Upper lobe of left lung (tissue), 6 donors: ENCODE results near the gene PTBP1. TPM values are rescaled to one million over a fixed set of nuclear protein-coding genes. Genes with fewer than 3 reads are reported as not detected.
A peak's percentile ranks its signal among the peaks of the same experiment; 100 is the strongest.

Experiments used
- ATAC-seq, 2 donors: fragments of 200-7000 bp; cut with Tn5 transposase; one replicate each; pipeline ENCODE4 v1.9.1; 2022; ENCODE audit warnings: mild to moderate bottlenecking in 2 of 2, moderate library complexity in 2 of 2; ENCODE audit not compliant: low FRiP score in 2 of 2
- DNase-seq, 2 donors: peaks; one replicate each; pipeline ENCODE4 v3.0.0-alpha.2; 2019 to 2020
- H3K27ac ChIP-seq, 4 donors: fragments of 200-600 bp; sonication (generic); one replicate each; pipeline ENCODE4 v1.5.1; 2016 to 2019
- H3K27me3 ChIP-seq, 4 donors: fragments of 200-600 bp; sonication (generic); one replicate each; pipeline ENCODE4 v1.5.1; 2017 to 2019
- H3K36me3 ChIP-seq, 4 donors: fragments of 200-600 bp; sonication (generic); one replicate each; pipeline ENCODE4 v1.5.1; 2016 to 2019
- H3K4me1 ChIP-seq, 4 donors: fragments of 200-600 bp; sonication (generic); one replicate each; pipeline ENCODE4 v1.5.1; 2018 to 2019
- H3K4me3 ChIP-seq, 4 donors: fragments of 200-600 bp; sonication (generic); one replicate each; pipeline ENCODE4 v1.5.1; 2017 to 2019; ENCODE audit warnings: mild to moderate bottlenecking in 2 of 4, moderate library complexity in 1 of 4
- H3K9me3 ChIP-seq, 4 donors: fragments of 200-600 bp; sonication (generic); one replicate each; pipeline ENCODE4 v1.5.1; 2018 to 2019
- CTCF ChIP-seq, 6 experiments: fragments of 450-650 bp in 4 of 6; fragments of 200-600 bp in 2 of 6; sonication (generic) in 2 of 6; IDR thresholded peaks; one replicate each; pipeline ENCODE4 v1.5.1; 2016 to 2019; ENCODE audit warnings: antibody characterized with exemption in 6 of 6
- EP300 ChIP-seq, 4 donors: sonication (generic); formaldehyde crosslinking; IDR thresholded peaks; one replicate each; pipeline ENCODE4 v1.5.1; 2017; ENCODE audit warnings: antibody characterized with exemption in 4 of 4, control low read depth in 2 of 4
- POLR2A ChIP-seq, 4 donors: fragments of 450-650 bp; IDR thresholded peaks; one replicate each; pipeline ENCODE4 v1.5.1; 2016 to 2017; ENCODE audit warnings: antibody characterized with exemption in 4 of 4, mild to moderate bottlenecking in 2 of 4
- POLR2AphosphoS5 ChIP-seq, 2 donors: sonication (generic); formaldehyde crosslinking; IDR thresholded peaks; one replicate each; pipeline ENCODE4 v1.5.1; 2017; ENCODE audit warnings: antibody characterized with exemption in 2 of 2
- WGBS, 2 donors: methylation state at CpG; one replicate each; pipeline ENCODE4 v1.1.5; 2017 to 2018; 5-methylcytosine and 5-hydroxymethylcytosine counted together
- total RNA-seq, 6 donors: library from RNA; depleted of rRNA in 4 of 6; stranded (reverse); fragments of >200 nt in 4 of 6; gene quantifications; one replicate each; pipeline versions ENCODE4 v1.1.0 to v1.2.1, GENCODE V29; 2016 to 2021
- donor health status: DM: no; HTN: no; CAD: no; lungs with moderate emphysema.
- donor health status: DM: no; HTN: yes; CAD: no; lungs with severe emphysema.

The PTBP1 gene
- total RNA-seq, 6 donors from 2014 or later, result 122 to 270 (median 219) TPM

GRCh38 chr19:803099-803561 is 5.9 kb downstream of the PTBP1 start:
- Histone ChIP-seq H3K27ac (peak overlapping the region in 3 of 4 donors; percentile 39 to 100 (median 95)), H3K27me3 (no peaks in the 10 kb centered on the region), H3K4me1 (peaks cover 47 to 70% (median 55%) of the 10 kb centered on the region in 4 donors), H3K4me3 (peak overlapping the region in 1 of 4 donors; percentile 88), H3K9me3 (no peaks in the 10 kb centered on the region), H3K36me3 (peaks cover 46 to 95% (median 67%) of the 10 kb centered on the region in 4 donors)
- TF ChIP-seq CTCF (IDR thresholded peaks at IDR 0.05) (no peak), EP300 (IDR thresholded peaks at IDR 0.05) (no peak), POLR2AphosphoS5 (IDR thresholded peaks at IDR 0.05) (no peak), POLR2A (IDR thresholded peaks at IDR 0.05) (no peak)
- 81 to 86% methylated on average over 15 of the region's 17 CpGs for WGBS, 2 donors
- DNase-seq (peak in 1 of 2 donors; percentile 76), ATAC-seq (no peak)

GRCh38 chr19:803686-804418 is 6.6 kb downstream of the PTBP1 start:
- TF ChIP-seq EP300 (IDR thresholded peaks at IDR 0.05), result no peak
- TF ChIP-seq POLR2A (IDR thresholded peaks at IDR 0.05), result no peak
- TF ChIP-seq CTCF (IDR thresholded peaks at IDR 0.05), result no peak
- no peak for TF ChIP-seq POLR2AphosphoS5 (IDR thresholded peaks at IDR 0.05)
- Histone ChIP-seq H3K27me3 (no peaks in the 10 kb centered on the region), H3K9me3 (no peaks in the 10 kb centered on the region), H3K4me3 (no peak overlapping the region), H3K27ac (no peak overlapping the region), H3K36me3 (peaks cover 53 to 96% (median 74%) of the 10 kb centered on the region in 4 donors), H3K4me1 (peaks cover 45 to 63% (median 49%) of the 10 kb centered on the region in 4 donors)
- DNase-seq (no peak), ATAC-seq (no peak)
- 84 to 85% methylated on average over 16 to 30 of the region's 31 CpGs for WGBS, 2 donors

- 93 to 100% methylated on average over 9 to 35 of the region's 53 CpGs for WGBS, 2 donors
- no peak overlapping the region for H3K4me3 ChIP-seq
- TF ChIP-seq POLR2AphosphoS5 (IDR thresholded peaks at IDR 0.05) (no peak), POLR2A (IDR thresholded peaks at IDR 0.05) (no peak), EP300 (IDR thresholded peaks at IDR 0.05) (no peak), CTCF (IDR thresholded peaks at IDR 0.05) (no peak)
- peaks cover 61 to 97% (median 80%) of the 10 kb centered on the region in 4 donors for H3K36me3 ChIP-seq
- H3K27me3 ChIP-seq, result no peaks in the 10 kb centered on the region
- no peak for ATAC-seq
- H3K9me3 ChIP-seq, result no peaks in the 10 kb centered on the region
- H3K4me1 ChIP-seq, result peaks cover 38 to 55% (median 42%) of the 10 kb centered on the region in 4 donors
- DNase-seq, result peak in 1 of 2 donors; percentile 81
- no peak overlapping the region for H3K27ac ChIP-seq
Observed at GRCh38 chr19:804419-805165, 7.3 kb downstream of the PTBP1 start.

GRCh38 chr19:805166-805551 is 7.9 kb downstream of the PTBP1 start:
- Histone ChIP-seq H3K27me3 (no peaks in the 10 kb centered on the region), H3K27ac (no peak overlapping the region), H3K36me3 (peaks cover 65 to 97% (median 82%) of the 10 kb centered on the region in 4 donors), H3K4me1 (peaks cover 32 to 50% (median 36%) of the 10 kb centered on the region in 4 donors), H3K9me3 (no peaks in the 10 kb centered on the region), H3K4me3 (no peak overlapping the region)
- TF ChIP-seq EP300 (IDR thresholded peaks at IDR 0.05) (no peak), CTCF (IDR thresholded peaks at IDR 0.05) (peak in 1 of 6 experiments; percentile 51)
- DNase-seq (peak in 1 of 2 donors; percentile 86), ATAC-seq (no peak)
- 71 to 93% methylated on average over 23 to 30 of the region's 33 CpGs for WGBS, 2 donors
